ENCODE results near the gene NACC2.

DNA sequence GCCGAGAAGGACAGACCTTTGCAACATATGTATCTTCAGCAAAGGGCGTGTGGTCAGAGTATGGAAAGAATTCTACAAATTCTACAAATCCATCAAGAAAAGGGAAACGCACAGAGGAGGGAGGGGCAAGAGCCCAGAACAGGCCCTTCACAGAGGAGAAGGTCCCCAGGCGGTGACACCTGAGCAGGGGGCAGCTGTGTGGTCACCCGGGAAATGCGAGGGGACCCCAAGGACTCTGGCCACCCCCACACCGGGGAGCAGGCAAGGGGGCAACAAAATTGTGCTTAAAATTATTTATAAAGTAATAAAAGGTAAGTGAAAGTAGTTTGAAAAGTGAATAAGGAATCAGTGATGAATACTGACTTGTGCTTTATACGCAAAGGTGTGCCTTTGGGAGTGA, 17.6 kb downstream of the NACC2 start:
- no peak for TF ChIP-seq MCM2 (IDR thresholded peaks at IDR 0.05; ENCODE audit: low read depth)
- TF ChIP-seq EP300 (IDR thresholded peaks at IDR 0.05; ENCODE audit: low read length), result no peak
- TF ChIP-seq LARP7 (IDR thresholded peaks at IDR 0.05), result no peak
- no peak for TF ChIP-seq EP400 (IDR thresholded peaks at IDR 0.05)

Measured in K562 (cell line).